ENCODE measurements around the gene TMEM190.
"Not testable (repeated sequence)": the region's sequence is repeated elsewhere in the genome, so short reads cannot be mapped to it uniquely, and the experiment has no call there.

TMEM190 gene

DNA sequence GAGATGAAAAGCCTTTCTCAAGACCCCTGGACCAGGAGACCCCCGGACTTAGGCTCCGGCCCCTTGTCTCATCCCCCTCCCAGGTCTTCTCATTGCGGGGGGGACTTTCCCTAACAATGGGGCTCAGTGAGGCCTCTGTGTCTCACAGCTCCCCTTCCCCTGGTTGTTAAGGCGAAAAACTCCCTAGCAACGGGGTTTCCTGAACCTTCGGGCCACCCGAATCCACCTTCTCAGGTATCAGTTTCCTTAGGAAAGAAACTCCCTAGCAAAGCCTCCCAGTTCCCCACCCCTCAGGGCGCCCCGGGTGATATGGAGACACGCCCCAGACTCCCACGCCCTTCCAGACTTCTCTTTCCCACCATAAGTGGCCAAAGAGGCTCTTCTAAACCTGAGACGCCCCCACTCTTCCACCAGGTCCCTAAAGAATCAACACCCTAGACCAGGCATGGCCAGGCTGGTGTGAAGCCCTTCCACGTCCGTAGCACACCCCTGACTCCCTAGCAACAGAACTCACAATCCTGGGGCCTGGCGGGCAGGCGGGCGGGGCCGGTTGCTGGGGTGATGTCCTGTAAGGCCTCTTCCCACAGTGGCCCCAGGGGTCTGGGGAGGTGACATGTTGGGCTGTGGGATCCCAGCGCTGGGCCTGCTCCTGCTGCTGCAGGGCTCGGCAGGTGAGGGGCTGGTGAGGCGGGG, at the start of gene TMEM190:
Gene TMEM190 (plus strand): TSS at position 586 of the 693 bp plus-strand sequence. CDS start 28 bp downstream, at position 614.
- DNase-seq (ENCODE audit: low spot score) = no peak

- not testable (repeated sequence) for DNase-seq (ENCODE audit: low spot score)
These were observed 47.8 kb upstream of the TMEM190 start for GRCh38 chr19:55328774-55329318.

DNA sequence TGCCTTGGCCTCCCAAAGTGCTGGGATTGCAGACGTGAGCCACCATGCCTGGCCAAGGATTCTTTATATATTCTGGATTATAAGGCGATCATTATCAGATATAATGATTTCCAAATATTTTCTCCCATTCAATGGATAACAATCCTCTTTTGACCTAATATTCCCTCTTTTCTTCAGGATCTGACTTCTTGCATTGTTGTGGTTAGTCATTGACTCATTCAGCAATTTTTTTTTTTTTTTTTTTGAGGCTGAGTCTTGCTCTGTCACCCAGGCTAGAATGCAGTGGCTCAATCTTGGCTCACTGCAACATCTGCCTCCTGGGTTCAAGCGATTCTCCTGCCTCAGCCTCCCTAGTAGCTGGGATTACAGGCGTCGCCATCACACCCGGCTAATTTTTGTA, 46.8 kb upstream of the TMEM190 start:
- DNase-seq (ENCODE audit: low spot score) = not testable (repeated sequence)

DNA sequence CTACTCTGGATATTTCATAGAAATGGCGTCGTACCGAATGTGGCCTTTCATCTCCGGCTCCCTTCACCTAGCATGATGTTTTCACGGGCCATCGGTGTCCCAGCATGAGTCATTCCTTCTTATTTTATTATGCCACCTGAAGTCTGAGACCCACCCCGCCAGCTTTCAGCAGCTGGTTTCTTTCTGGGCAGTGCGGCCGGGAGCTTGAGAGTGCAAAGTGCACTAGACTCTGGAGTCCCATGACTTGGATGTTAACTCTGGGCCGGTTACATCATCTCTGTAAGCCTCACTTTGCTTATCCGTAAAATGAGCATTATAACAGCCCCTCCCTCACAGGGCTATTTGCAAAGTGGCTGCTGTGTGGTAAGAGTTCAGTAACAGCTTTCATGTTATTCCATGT, 42.8 kb upstream of the TMEM190 start:
- no peak for DNase-seq (ENCODE audit: low spot score)

DNA sequence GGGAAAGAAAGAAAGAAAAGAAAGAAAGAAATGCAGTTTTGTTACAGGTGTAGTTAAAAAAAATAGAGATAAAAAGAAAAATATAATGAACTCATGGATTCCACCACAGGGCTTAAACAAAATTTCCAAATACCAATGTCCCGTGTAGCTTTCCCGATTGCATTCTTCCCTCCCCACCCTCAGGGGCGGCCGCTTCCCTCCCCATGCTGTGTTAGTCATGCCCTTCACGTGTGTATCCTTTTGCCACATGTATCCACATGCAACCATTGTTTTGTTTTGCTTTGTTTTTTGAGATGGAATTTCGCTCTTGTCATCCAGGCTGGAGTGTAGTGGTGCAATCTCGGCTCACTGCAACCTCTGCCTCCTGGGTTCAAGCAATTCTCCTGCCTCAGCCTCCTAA, 40.5 kb upstream of the TMEM190 start:
- no peak for DNase-seq (ENCODE audit: low spot score)

DNA sequence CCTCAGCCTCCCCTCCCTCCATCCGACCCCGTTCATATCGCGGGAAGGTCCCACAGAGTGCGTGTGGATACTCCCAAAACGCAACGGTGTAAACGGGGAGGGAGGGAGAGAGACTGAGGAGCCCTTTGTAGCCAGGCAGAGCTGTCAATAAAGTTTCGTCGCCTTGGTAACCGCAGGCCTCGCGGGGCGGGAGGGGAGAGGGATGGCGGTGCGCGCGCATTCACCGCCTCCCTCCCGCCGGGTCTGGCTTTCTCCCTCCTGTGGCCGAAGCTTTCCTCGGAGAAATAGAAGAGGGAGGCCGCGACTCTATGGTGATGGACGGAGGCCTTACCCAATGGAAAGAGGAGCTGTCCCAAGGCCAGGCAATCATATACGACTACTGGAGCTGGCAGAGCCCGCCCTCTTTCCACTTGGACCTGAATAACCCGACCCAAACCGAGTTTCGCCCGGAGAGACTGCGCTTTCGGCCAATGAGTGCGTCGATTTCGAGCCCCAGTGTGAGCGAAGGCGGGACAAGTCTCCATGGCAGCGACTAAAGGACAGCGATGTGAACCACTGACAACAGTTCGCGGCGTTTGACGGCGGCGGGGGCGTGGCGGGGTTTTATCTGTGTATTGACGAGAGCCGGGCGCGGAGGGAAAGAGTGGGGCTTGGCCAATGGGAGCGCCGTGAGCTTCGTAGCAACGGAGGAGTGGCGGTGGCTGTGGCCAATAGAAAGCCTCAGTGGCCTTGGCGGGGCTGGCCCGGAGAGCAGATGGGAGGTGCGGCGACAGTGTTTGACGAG, 37.3 kb upstream of the TMEM190 start, which contains the start of gene KMT5C:
Gene KMT5C (plus strand): TSS at position 772 of the 784 bp plus-strand sequence. CDS start 2,061 bp downstream, outside the sequence.
- peak; percentile 100 for DNase-seq (ENCODE audit: low spot score)

GRCh38 chr19:55339889-55340783, 36.5 kb upstream of the TMEM190 start:
- no peak for DNase-seq (ENCODE audit: low spot score)

- DNase-seq (ENCODE audit: low spot score) = no peak
These were observed 35.9 kb upstream of the TMEM190 start for GRCh38 chr19:55340784-55341147.

GRCh38 chr19:55341171-55341588, 35.4 kb upstream of the TMEM190 start:
- DNase-seq (ENCODE audit: low spot score) = peak; percentile 38

GRCh38 chr19:55341595-55342531, 34.8 kb upstream of the TMEM190 start:
- DNase-seq (ENCODE audit: low spot score) = no peak

- no peak for DNase-seq (ENCODE audit: low spot score)
These were observed 32.2 kb upstream of the TMEM190 start for GRCh38 chr19:55344444-55344843.

GRCh38 chr19:55345101-55345817, 31.4 kb upstream of the TMEM190 start:
- DNase-seq (ENCODE audit: low spot score) = no peak

DNA sequence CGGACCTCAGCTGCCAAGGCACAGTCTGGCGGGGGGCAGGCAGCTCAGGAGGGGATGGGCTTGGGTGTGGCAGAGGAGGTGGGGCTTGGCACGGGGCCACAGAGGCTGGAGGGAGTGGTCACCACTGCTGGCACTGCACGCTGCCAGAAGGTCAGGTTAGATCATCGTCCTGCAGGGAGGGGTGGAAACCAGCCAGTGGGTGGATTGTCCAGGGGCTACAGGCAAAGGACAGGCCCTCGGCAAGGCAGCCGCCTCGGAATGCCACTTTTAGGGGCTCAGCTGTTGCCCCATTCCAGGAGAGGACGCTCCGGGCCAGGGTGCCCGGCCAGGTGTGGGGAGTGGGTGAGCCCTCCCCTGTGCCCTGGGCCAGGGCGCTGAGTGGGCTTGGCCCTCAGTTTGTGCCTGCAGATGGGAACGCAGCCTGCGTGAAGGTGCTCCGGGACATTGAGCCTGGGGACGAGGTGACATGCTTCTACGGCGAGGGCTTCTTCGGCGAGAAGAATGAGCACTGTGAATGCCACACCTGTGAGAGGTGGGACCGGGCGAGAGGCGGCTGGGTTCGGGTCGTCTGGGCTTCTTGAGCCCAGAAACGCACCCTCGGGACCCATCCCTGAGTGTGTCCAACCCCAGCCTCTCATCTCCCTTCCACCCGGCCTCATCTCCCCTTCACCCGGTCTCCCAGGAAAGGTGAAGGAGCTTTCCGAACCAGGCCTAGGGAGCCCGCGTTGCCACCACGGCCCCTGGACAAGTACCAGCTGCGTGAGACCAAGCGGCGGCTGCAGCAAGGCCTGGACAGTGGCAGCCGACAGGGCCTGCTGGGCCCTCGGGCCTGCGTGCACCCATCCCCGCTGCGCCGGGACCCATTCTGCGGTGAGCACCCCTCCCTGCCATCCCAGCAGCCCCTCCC, 30.6 kb upstream of the TMEM190 start:
- DNase-seq (ENCODE audit: low spot score) = no peak

GRCh38 chr19:55346725-55347441, 29.7 kb upstream of the TMEM190 start:
- no peak for DNase-seq (ENCODE audit: low spot score)

- no peak for DNase-seq (ENCODE audit: low spot score)
These were observed 29.1 kb upstream of the TMEM190 start for GRCh38 chr19:55347442-55348009.

DNA sequence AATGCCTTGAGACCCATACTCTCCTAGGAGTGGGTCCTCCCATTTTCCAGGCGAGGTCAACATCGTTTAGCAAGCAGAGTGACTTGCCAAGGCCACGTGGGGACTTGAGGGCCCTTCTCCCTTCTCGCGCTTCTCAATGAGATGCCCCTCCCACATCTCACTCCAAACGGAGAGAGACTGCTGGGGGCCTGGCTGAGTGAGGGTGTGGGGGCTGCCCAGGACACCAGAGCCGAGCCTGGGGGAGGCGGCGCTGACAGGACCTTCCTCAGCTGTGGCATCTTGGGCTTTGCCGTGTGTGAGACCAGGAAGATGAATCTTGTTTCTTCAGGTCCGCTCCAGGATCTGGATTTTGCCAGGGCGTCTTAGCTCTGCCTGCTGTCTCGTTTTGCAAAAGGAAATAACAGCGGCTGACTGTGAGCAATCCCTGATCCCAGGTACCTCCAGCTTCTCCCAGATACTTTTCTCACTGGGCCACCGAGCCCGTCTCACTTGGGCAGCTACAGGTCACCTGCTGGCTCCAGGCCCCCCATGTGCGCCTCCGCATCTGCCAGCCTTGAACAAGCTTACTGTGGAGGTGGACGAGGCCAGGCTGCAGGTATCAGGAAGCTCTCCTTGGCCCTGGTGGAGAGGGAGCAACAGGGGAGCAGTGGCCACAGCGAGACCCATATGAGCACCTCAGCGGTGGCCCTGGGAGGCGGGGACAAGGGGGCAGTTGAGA, 28.1 kb upstream of the TMEM190 start:
- DNase-seq (ENCODE audit: low spot score) = no peak

GRCh38 chr19:55350620-55351315, 25.9 kb upstream of the TMEM190 start:
- no peak for DNase-seq (ENCODE audit: low spot score)
